Liver (tissue), 9 donors: ENCODE measurements around the gene ACSF2. TPM values are rescaled to one million over a fixed set of nuclear protein-coding genes. Genes with fewer than 3 reads are reported as not detected.

Source experiments
- DNase-seq: peaks from one replicate; pipeline ENCODE4 v3.0.0-alpha.2; 2017; ENCODE audit warnings: low spot score
- H3K27ac ChIP-seq, 2 donors: one replicate each; pipeline ENCODE4 v1.7.0; 2013; ENCODE audit warnings: inconsistent platforms in 2 of 2, low read length in 2 of 2, control low read depth in 1 of 2, low read depth in 1 of 2, mild to moderate bottlenecking in 1 of 2
- H3K27me3 ChIP-seq, 4 donors: one replicate each; pipeline versions ENCODE4 v1.6.1 to v1.7.0; 2013; ENCODE audit warnings: low read length in 3 of 4, inconsistent platforms in 1 of 4, mild to moderate bottlenecking in 1 of 4, moderate library complexity in 1 of 4; ENCODE audit not compliant: control insufficient read depth in 4 of 4, insufficient read depth in 4 of 4
- H3K36me3 ChIP-seq, 4 donors: one replicate each; pipeline versions ENCODE4 v1.6.1 to v1.7.0; 2013; ENCODE audit warnings: low read length in 3 of 4, mild to moderate bottlenecking in 3 of 4, low read depth in 1 of 4, moderate library complexity in 1 of 4; ENCODE audit not compliant: control insufficient read depth in 4 of 4, insufficient read depth in 3 of 4
- H3K4me1 ChIP-seq, 4 donors: one replicate each; pipeline versions ENCODE4 v1.6.1 to v1.7.0; 2013; ENCODE audit warnings: low read length in 3 of 4, mild to moderate bottlenecking in 3 of 4, moderate library complexity in 1 of 4; ENCODE audit not compliant: control insufficient read depth in 4 of 4, insufficient read depth in 4 of 4
- H3K4me3 ChIP-seq, 3 donors: one replicate each; pipeline versions ENCODE4 v1.6.1 to v1.7.0; 2013; ENCODE audit warnings: low read length in 3 of 3, control low read depth in 1 of 3, low read depth in 1 of 3, mild to moderate bottlenecking in 1 of 3
- H3K9ac ChIP-seq, 2 donors: one replicate each; pipeline ENCODE4 v1.7.0; 2013; ENCODE audit warnings: low read length in 2 of 2, mild to moderate bottlenecking in 2 of 2, moderate library complexity in 2 of 2, control low read depth in 1 of 2, low read depth in 1 of 2
- H3K9me3 ChIP-seq, 4 donors: one replicate each; pipeline versions ENCODE4 v1.6.1 to v1.7.0; 2013; ENCODE audit warnings: low read length in 3 of 4; ENCODE audit not compliant: control insufficient read depth in 4 of 4
- ATF3 ChIP-seq: IDR thresholded peaks from 2 replicates; pipeline ENCODE4 v1.6.1; 2016; ENCODE audit warnings: antibody characterized with exemption
- CTCF ChIP-seq: fragments of 150-350 bp; IDR thresholded peaks from 2 replicates; pipeline ENCODE4 v1.5.1; 2017; ENCODE audit warnings: improper control_type of control experiment, low read depth, low read length; ENCODE audit not compliant: missing input control
- EGR1 ChIP-seq, 2 donors: IDR thresholded peaks; 2 replicates each; pipeline ENCODE4 v1.6.1; 2016 to 2018; ENCODE audit warnings: antibody characterized with exemption in 2 of 2, low read depth in 2 of 2
- HNF4A ChIP-seq, 2 donors: conservative IDR thresholded peaks; 2 replicates each; pipeline ENCODE4 v1.6.1; 2016; ENCODE audit warnings: antibody characterized with exemption in 2 of 2, mild to moderate bottlenecking in 2 of 2
- HNF4G ChIP-seq: IDR thresholded peaks from 2 replicates; pipeline ENCODE4 v1.6.1; 2016; ENCODE audit warnings: antibody characterized with exemption
- JUND ChIP-seq, 2 donors: IDR thresholded peaks; 2 replicates each; pipeline ENCODE4 v1.6.1; 2016; ENCODE audit warnings: antibody characterized with exemption in 2 of 2
- MAX ChIP-seq: IDR thresholded peaks from 2 replicates; pipeline ENCODE4 v1.6.1; 2016; ENCODE audit warnings: antibody characterized with exemption
- NR2F2 ChIP-seq: IDR thresholded peaks from 2 replicates; pipeline ENCODE4 v1.6.1; 2016; ENCODE audit warnings: antibody characterized with exemption
- RAD21 ChIP-seq, 2 donors: IDR thresholded peaks; 2 replicates each; pipeline ENCODE4 v1.6.1; 2016; ENCODE audit warnings: antibody characterized with exemption in 2 of 2, mild to moderate bottlenecking in 2 of 2
- REST ChIP-seq: IDR thresholded peaks from 2 replicates; pipeline ENCODE4 v1.6.1; 2016; ENCODE audit warnings: antibody characterized with exemption, mild to moderate bottlenecking
- RXRA ChIP-seq, 2 donors: IDR thresholded peaks; 2 replicates each; pipeline ENCODE4 v1.6.1; 2017 to 2018; ENCODE audit warnings: antibody characterized with exemption in 2 of 2, mild to moderate bottlenecking in 1 of 2
- SP1 ChIP-seq: IDR thresholded peaks from 2 replicates; pipeline ENCODE4 v1.6.1; 2018; ENCODE audit warnings: antibody characterized with exemption, mild to moderate bottlenecking
- WGBS: extraction: QIAGEN DNeasy Blood & Tissue Kit; methylation state at CpG from one replicate; pipeline ENCODE4 v1.1.7; 2013; 5-methylcytosine and 5-hydroxymethylcytosine counted together
- polyA plus RNA-seq, 2 donors: library from polyadenylated mRNA; stranded (reverse) in 1 of 2; unstranded in 1 of 2; fragments of 200-250 nt in 1 of 2; fragments of >200 nt in 1 of 2; fragmentation: Nextera tagmentation in 1 of 2; extraction: Ambion mirVana in 1 of 2; gene quantifications; one replicate each; pipeline versions ENCODE4 v1.2.1 to v1.2.3, GENCODE V29; 2013 to 2015
- total RNA-seq, 2 donors: library from RNA; depleted of rRNA; stranded (reverse); fragments of >200 nt; gene quantifications; one replicate each; pipeline ENCODE4 v1.2.3, GENCODE V29; 2014
- donor health status: healthy.
- donor health status: healthy.
- donor health status: healthy.
- donor health status: healthy.
- donor health status: healthy.

The ACSF2 gene
- total and polyA plus RNA-seq, 4 donors = 18.9 to 34.3 (median 21.1) TPM

- whole genome bisulfite sequencing = 89% methylated on average over 10 of the region's 10 CpGs
- TF ChIP-seq RXRA (IDR thresholded peaks at IDR 0.05) (no peak), REST (no peak), MAX (no peak), HNF4G (no peak), ATF3 (no peak), SP1 (no peak), HNF4A (conservative IDR thresholded peaks at IDR 0.05) (no peak), RAD21 (IDR thresholded peaks at IDR 0.05) (no peak), JUND (IDR thresholded peaks at IDR 0.05) (no peak), CTCF (no peak)
- Histone ChIP-seq H3K27ac (peak overlapping the region; percentile 87 to 88), H3K4me1 (peaks cover 6 to 36% (median 30%) of the 10 kb centered on the region in 4 donors), H3K27me3 (no peaks in the 10 kb centered on the region), H3K9me3 (no peaks in the 10 kb centered on the region), H3K36me3 (peaks cover 0 to 2% (median 0%) of the 10 kb centered on the region in 4 donors), H3K9ac (peak overlapping the region in 1 of 2 donors; percentile 29), H3K4me3 (no peak overlapping the region)
- no peak for DNase-seq
These were observed 15.1 kb downstream of the ACSF2 start for GRCh38 chr17:50440838-50441829.

- Histone ChIP-seq H3K4me1 (peaks cover 6 to 41% (median 30%) of the 10 kb centered on the region in 4 donors), H3K27ac (no peak overlapping the region), H3K36me3 (no peaks in the 10 kb centered on the region), H3K4me3 (no peak overlapping the region), H3K9me3 (no peaks in the 10 kb centered on the region), H3K27me3 (no peaks in the 10 kb centered on the region), H3K9ac (no peak overlapping the region)
- no peak for DNase-seq
- 28% methylated on average over 3 of the region's 3 CpGs for WGBS
- TF ChIP-seq HNF4G = no peak
- no peak for TF ChIP-seq NR2F2
- no peak for TF ChIP-seq SP1
- TF ChIP-seq CTCF = no peak
- TF ChIP-seq EGR1 (IDR thresholded peaks at IDR 0.05; ENCODE audit: low read depth in 2 of 2) = no peak
- no peak for TF ChIP-seq RAD21 (IDR thresholded peaks at IDR 0.05)
- no peak for TF ChIP-seq REST
- TF ChIP-seq MAX = no peak
These were observed 17.5 kb downstream of the ACSF2 start for GRCh38 chr17:50443505-50443974.
